ENCODE results near the gene ALDH5A1. TPM values are rescaled to one million over a fixed set of nuclear protein-coding genes. Genes with fewer than 3 reads are reported as not detected.

ALDH5A1 gene
- total RNA-seq, 6 experiments from 2014 or later, result 0.55 to 2.2 (median 1.2) TPM

- H3K27me3 Mint-ChIP-seq (ENCODE audit: insufficient read depth), result peaks cover 4% of the 10 kb centered on the region; the same call in 1 of the 2 replicates
- no peak overlapping the region for H3K4me3 Mint-ChIP-seq
- no peaks in the 10 kb centered on the region for H3K9me3 Mint-ChIP-seq
- TF ChIP-seq CTCF (IDR thresholded peaks at IDR 0.05), result no peak
- H3K36me3 Mint-ChIP-seq (ENCODE audit: low read depth), result no peaks in the 10 kb centered on the region
- DNase-seq, result no peak
- no peaks in the 10 kb centered on the region for H3K4me1 Mint-ChIP-seq (ENCODE audit: low read depth)
- no peak overlapping the region for H3K27ac Mint-ChIP-seq
These were observed 43.0 kb upstream of the ALDH5A1 start for GRCh38 chr6:24451581-24452388.

GRCh38 chr6:24453921-24454320, 40.8 kb upstream of the ALDH5A1 start:
- H3K36me3 Mint-ChIP-seq (ENCODE audit: low read depth), result no peaks in the 10 kb centered on the region
- no peak overlapping the region for H3K4me3 Mint-ChIP-seq
- H3K4me1 Mint-ChIP-seq (ENCODE audit: low read depth), result no peaks in the 10 kb centered on the region
- no peaks in the 10 kb centered on the region for H3K9me3 Mint-ChIP-seq
- DNase-seq, result no peak
- no peak overlapping the region for H3K27ac Mint-ChIP-seq
- H3K27me3 Mint-ChIP-seq (ENCODE audit: insufficient read depth), result no peaks in the 10 kb centered on the region
- TF ChIP-seq CTCF (IDR thresholded peaks at IDR 0.05), result no peak

GRCh38 chr6:24454452-24454851, 40.3 kb upstream of the ALDH5A1 start:
- no peak for DNase-seq
- peaks cover 2% of the 10 kb centered on the region; the same call in 1 of the 2 replicates for H3K27me3 Mint-ChIP-seq (ENCODE audit: insufficient read depth)
- TF ChIP-seq CTCF (IDR thresholded peaks at IDR 0.05), result no peak
- no peak overlapping the region for H3K4me3 Mint-ChIP-seq
- H3K36me3 Mint-ChIP-seq (ENCODE audit: low read depth), result no peaks in the 10 kb centered on the region
- no peaks in the 10 kb centered on the region for H3K9me3 Mint-ChIP-seq
- H3K27ac Mint-ChIP-seq, result no peak overlapping the region
- H3K4me1 Mint-ChIP-seq (ENCODE audit: low read depth), result no peaks in the 10 kb centered on the region

GRCh38 chr6:24455061-24455460, 39.7 kb upstream of the ALDH5A1 start:
- no peak for DNase-seq
- no peaks in the 10 kb centered on the region for H3K9me3 Mint-ChIP-seq
- no peak for TF ChIP-seq CTCF (IDR thresholded peaks at IDR 0.05)
- no peak overlapping the region for H3K4me3 Mint-ChIP-seq
- no peaks in the 10 kb centered on the region for H3K36me3 Mint-ChIP-seq (ENCODE audit: low read depth)
- no peaks in the 10 kb centered on the region for H3K4me1 Mint-ChIP-seq (ENCODE audit: low read depth)
- H3K27ac Mint-ChIP-seq, result no peak overlapping the region
- H3K27me3 Mint-ChIP-seq (ENCODE audit: insufficient read depth), result peaks cover 3% of the 10 kb centered on the region; the same call in 1 of the 2 replicates

GRCh38 chr6:24458134-24458533, 36.6 kb upstream of the ALDH5A1 start:
- Mint-ChIP-seq H3K27me3 (ENCODE audit: insufficient read depth) (peaks cover 5% of the 10 kb centered on the region; the same call in 1 of the 2 replicates), H3K27ac (no peak overlapping the region), H3K4me3 (no peak overlapping the region), H3K36me3 (ENCODE audit: low read depth) (no peaks in the 10 kb centered on the region), H3K9me3 (no peaks in the 10 kb centered on the region), H3K4me1 (ENCODE audit: low read depth) (no peaks in the 10 kb centered on the region)
- DNase-seq, result no peak
- TF ChIP-seq CTCF (IDR thresholded peaks at IDR 0.05), result no peak

Measured in HFFc6 (cell line).